ENCODE measurements around the gene FAM222A. TPM values are rescaled to one million over a fixed set of nuclear protein-coding genes. Genes with fewer than 3 reads are reported as not detected.
A peak's percentile ranks its signal among the peaks of the same experiment; 100 is the strongest.

FAM222A gene
- total RNA-seq (2022) = 17.4 and 18.0 TPM in 2 replicates
- Bru-seq, nascent RNA = percentile 62 among the genes with signal in this experiment
- percentile 57 among the genes with signal in this experiment for BruChase-seq, experiment 1, labeled RNA remaining after a 2-hour chase
- BruChase-seq, experiment 2, labeled RNA remaining after a 6-hour chase = percentile 55 among the genes with signal in this experiment
- long read RNA-seq, transcript FAM222A-202 (3 exons, 3,294 nt) = major isoform, 41 of 66 reads
- long read RNA-seq, partial matches to known transcripts = 24 of 66 reads
- long read RNA-seq, other reads (novel, unspliced or antisense) = 1 of 66 reads

DNA sequence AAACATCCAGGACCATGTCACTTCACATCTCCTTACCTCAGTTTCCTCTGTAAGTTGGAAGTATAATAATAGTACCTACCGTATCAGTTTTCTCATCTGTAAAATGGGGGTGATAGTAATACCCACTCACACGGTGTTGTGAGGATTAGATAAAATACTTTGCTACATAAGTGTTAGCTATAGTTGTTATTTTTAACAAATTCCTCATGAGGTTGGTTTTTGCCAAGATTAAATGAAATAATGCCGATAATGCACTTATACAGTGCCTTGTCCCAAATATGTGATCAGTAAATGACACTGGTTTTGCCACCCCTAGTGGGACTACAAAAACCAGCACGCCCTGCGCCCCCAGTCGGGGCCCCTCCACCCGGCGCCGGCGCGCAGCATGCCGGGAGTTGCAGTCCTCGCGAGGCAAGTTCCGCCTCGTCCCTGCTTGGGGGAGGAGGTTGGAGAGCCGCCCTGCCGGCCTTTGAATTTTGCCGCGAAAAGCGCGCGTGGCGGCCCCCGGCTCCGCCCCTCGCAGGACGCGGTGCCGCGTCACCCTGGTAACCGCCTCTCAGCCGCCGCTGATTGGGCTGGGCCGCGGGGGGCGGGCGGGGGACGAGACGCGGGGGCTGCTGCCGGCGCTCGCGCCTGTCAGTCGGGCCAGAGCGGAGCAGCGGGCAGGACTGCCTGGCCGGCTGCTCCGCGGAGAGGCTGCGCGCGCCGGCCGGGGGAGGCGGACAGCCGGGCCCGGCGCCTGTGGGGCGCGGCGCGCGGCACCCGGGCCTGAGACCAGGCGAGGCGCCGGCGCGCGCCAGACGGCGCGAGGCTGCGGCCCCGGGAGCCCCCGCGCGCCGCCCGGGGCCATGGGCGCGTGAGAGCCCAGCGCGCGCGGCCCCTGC, at the start of gene FAM222A:
Gene FAM222A, plus strand, starts transcription at position 639 of the 884 bp plus-strand sequence. CDS start 30,322 bp downstream, outside the sequence.
- Histone ChIP-seq H3K9me3 (no peaks in the 10 kb centered on the region), H3K4me1 (peaks cover 23% of the 10 kb centered on the region), H3K36me3 (ENCODE audit: control insufficient read depth, insufficient read depth, low read length) (no peaks in the 10 kb centered on the region), H3K27me3 (replicated peaks; ENCODE audit: control insufficient read depth, insufficient read depth, low read length) (no peaks in the 10 kb centered on the region), H3K4me3 (ENCODE audit: low read depth, low read length) (peak within 1 kb of the TSS; percentile 80)
- ChIA-PET CTCF (interaction anchor here (1.1 to 2.1 kb wide), 3 partner anchors 61 to 139 kb away, joined by 3 to 29 read pairs (median 4); no protein-coding TSS in a partner anchor), POLR2A (no interaction called here)
- intact Hi-C loops (cut with micrococcal nuclease; ENCODE audit: unreplicated experiment) = loop anchor here (1.0 kb wide), 1 partner anchor 116 kb away; no protein-coding TSS in a partner anchor
- TF ChIP-seq, protein P1, sequence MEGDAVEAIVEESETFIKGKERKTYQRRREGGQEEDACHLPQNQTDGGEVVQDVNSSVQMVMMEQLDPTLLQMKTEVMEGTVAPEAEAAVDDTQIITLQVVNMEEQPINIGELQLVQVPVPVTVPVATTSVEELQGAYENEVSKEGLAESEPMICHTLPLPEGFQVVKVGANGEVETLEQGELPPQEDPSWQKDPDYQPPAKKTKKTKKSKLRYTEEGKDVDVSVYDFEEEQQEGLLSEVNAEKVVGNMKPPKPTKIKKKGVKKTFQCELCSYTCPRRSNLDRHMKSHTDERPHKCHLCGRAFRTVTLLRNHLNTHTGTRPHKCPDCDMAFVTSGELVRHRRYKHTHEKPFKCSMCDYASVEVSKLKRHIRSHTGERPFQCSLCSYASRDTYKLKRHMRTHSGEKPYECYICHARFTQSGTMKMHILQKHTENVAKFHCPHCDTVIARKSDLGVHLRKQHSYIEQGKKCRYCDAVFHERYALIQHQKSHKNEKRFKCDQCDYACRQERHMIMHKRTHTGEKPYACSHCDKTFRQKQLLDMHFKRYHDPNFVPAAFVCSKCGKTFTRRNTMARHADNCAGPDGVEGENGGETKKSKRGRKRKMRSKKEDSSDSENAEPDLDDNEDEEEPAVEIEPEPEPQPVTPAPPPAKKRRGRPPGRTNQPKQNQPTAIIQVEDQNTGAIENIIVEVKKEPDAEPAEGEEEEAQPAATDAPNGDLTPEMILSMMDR (IDR thresholded peaks at IDR 0.05; ENCODE audit: insufficient read depth in 1 of 2, low read depth in 1 of 2, low read length in 1 of 2, severe bottlenecking in 1 of 2, unreplicated experiment in 1 of 2) = peak in 1 of 2 experiments; percentile 35
- no peaks in the 10 kb centered on the region for H3K9me3 Mint-ChIP-seq (ENCODE audit: unreplicated experiment)
- peaks cover 5% of the 10 kb centered on the region for H3K36me3 Mint-ChIP-seq (ENCODE audit: insufficient read depth, unreplicated experiment)
- DNase-seq = peak; percentile 97 to 98
- no peak within 1 kb of the TSS for H3K27ac Mint-ChIP-seq (ENCODE audit: unreplicated experiment)
- H3K4me1 Mint-ChIP-seq (ENCODE audit: low read depth, unreplicated experiment) = peaks cover 22% of the 10 kb centered on the region
- H3K27me3 Mint-ChIP-seq (ENCODE audit: insufficient read depth, unreplicated experiment) = no peaks in the 10 kb centered on the region
- BruUV-seq (replicated peaks) = no TSS peak
- peak within 1 kb of the TSS; percentile 70 for H3K4me3 Mint-ChIP-seq (ENCODE audit: unreplicated experiment)

DNA sequence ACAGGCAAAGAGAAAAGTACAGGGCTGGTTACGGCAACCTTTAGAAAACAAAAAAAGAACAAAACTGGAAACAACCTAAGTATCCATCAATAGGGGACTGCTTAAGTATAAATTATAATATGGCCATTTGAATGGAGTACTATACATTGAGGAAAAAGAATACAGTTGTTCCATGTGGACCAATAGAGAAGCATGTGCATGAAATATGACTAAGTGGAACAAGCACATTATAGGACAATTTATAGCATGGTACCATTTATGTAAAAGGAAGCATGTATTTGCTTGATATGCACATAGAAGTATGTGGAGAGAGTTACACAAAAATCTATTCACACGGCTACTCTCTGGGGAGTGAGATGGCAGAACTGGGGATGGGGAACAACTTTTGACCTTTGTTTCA, 49.2 kb upstream of the FAM222A start:
- H3K4me3 Mint-ChIP-seq (ENCODE audit: unreplicated experiment) = no peak overlapping the region
- BruUV-seq (replicated peaks) = no TSS peak
- no peaks in the 10 kb centered on the region for H3K27me3 ChIP-seq (replicated peaks; ENCODE audit: control insufficient read depth, insufficient read depth, low read length)
- H3K27me3 Mint-ChIP-seq (ENCODE audit: insufficient read depth, unreplicated experiment) = no peaks in the 10 kb centered on the region
- ChIA-PET CTCF (no interaction called here), POLR2A (no interaction called here)
- no peaks in the 10 kb centered on the region for H3K36me3 Mint-ChIP-seq (ENCODE audit: insufficient read depth, unreplicated experiment)
- no peak overlapping the region for H3K27ac Mint-ChIP-seq (ENCODE audit: unreplicated experiment)
- H3K9me3 ChIP-seq = peaks cover 6% of the 10 kb centered on the region; the same call in 1 of the 2 replicates
- no peaks in the 10 kb centered on the region for H3K4me1 ChIP-seq
- no peaks in the 10 kb centered on the region for H3K36me3 ChIP-seq (ENCODE audit: control insufficient read depth, insufficient read depth, low read length)
- H3K9me3 Mint-ChIP-seq (ENCODE audit: unreplicated experiment) = no peaks in the 10 kb centered on the region
- intact Hi-C loops (cut with micrococcal nuclease; ENCODE audit: unreplicated experiment) = no loop called here
- H3K4me3 ChIP-seq (ENCODE audit: low read depth, low read length) = no peak overlapping the region
- no peak for DNase-seq
- TF ChIP-seq, protein P1 (IDR thresholded peaks at IDR 0.05; ENCODE audit: insufficient read depth in 1 of 2, low read depth in 1 of 2, low read length in 1 of 2, severe bottlenecking in 1 of 2, unreplicated experiment in 1 of 2) = no peak
- no peaks in the 10 kb centered on the region for H3K4me1 Mint-ChIP-seq (ENCODE audit: low read depth, unreplicated experiment)

DNA sequence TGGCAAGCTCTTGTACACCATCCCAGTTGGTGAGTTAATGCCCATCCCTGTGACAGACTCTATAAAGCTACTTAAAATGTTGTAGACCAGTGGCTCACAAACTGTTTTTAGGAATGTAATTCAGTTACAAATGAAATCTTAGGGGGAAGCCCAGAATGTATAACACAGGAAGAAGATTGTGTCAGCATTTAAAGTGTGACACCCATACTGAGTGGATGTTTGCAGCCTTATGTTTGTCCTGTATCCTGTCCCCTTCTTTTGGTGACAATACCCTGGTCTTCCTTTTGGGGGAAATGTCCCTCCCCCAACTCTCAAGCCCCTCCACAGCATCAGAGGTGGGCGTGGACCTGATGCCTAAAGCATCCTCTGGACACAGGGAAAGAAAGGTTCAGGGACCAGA, 47.6 kb upstream of the FAM222A start:
- no peaks in the 10 kb centered on the region for H3K36me3 Mint-ChIP-seq (ENCODE audit: insufficient read depth, unreplicated experiment)
- H3K27ac Mint-ChIP-seq (ENCODE audit: unreplicated experiment) = no peak overlapping the region
- H3K9me3 Mint-ChIP-seq (ENCODE audit: unreplicated experiment) = no peaks in the 10 kb centered on the region
- H3K4me1 ChIP-seq = no peaks in the 10 kb centered on the region
- TF ChIP-seq, protein P1 (IDR thresholded peaks at IDR 0.05; ENCODE audit: insufficient read depth in 1 of 2, low read depth in 1 of 2, low read length in 1 of 2, severe bottlenecking in 1 of 2, unreplicated experiment in 1 of 2) = no peak
- H3K36me3 ChIP-seq (ENCODE audit: control insufficient read depth, insufficient read depth, low read length) = no peaks in the 10 kb centered on the region
- H3K4me1 Mint-ChIP-seq (ENCODE audit: low read depth, unreplicated experiment) = no peaks in the 10 kb centered on the region
- H3K4me3 Mint-ChIP-seq (ENCODE audit: unreplicated experiment) = no peak overlapping the region
- BruUV-seq (replicated peaks) = no TSS peak
- H3K4me3 ChIP-seq (ENCODE audit: low read depth, low read length) = no peak overlapping the region
- H3K27me3 ChIP-seq (replicated peaks; ENCODE audit: control insufficient read depth, insufficient read depth, low read length) = no peaks in the 10 kb centered on the region
- ChIA-PET CTCF (no interaction called here), POLR2A (no interaction called here)
- no peak for DNase-seq
- peaks cover 6% of the 10 kb centered on the region; the same call in 1 of the 2 replicates for H3K9me3 ChIP-seq
- no peaks in the 10 kb centered on the region for H3K27me3 Mint-ChIP-seq (ENCODE audit: insufficient read depth, unreplicated experiment)
- intact Hi-C loops (cut with micrococcal nuclease; ENCODE audit: unreplicated experiment) = no loop called here

Data from Caco-2 (cell line).